Loucy (cell line): ENCODE results near the gene TMEM243.

Experiments used
- EZH2phosphoT487 ChIP-seq: fragments of 200-600 bp; IDR thresholded peaks from 2 replicates; pipeline ENCODE4 v1.6.1; 2018; ENCODE audit warnings: antibody characterized with exemption, mild to moderate bottlenecking, moderate library complexity, borderline replicate concordance
- TF ChIP-seq, protein P1 (sequence below): fragments of 200-600 bp; sonication (generic); conservative IDR thresholded peaks from 2 replicates; pipeline ENCODE4 v1.5.1; 2014; ENCODE audit warnings: mild to moderate bottlenecking, antibody characterized with exemption, low read length

DNA sequence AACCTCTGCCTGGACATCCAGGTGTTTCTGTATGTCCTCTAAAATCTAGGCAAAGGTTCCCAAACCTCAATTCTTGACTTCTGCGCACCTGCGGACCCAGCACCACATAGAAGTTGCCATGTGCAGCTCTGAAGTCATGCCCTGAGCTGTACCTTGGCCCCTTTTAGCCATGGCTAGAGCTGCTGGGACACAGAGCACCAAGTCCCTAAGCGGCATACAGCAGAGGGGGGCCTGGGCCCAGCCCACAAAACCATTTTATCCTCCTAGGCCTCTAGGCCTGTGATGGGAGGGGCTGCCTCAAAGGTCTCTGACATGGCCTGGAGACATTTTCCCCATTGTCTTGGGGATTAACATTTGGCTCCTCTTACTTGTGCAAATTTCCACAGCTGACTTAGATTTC is 14.6 kb downstream of the TMEM243 start:
- TF ChIP-seq, protein P1, sequence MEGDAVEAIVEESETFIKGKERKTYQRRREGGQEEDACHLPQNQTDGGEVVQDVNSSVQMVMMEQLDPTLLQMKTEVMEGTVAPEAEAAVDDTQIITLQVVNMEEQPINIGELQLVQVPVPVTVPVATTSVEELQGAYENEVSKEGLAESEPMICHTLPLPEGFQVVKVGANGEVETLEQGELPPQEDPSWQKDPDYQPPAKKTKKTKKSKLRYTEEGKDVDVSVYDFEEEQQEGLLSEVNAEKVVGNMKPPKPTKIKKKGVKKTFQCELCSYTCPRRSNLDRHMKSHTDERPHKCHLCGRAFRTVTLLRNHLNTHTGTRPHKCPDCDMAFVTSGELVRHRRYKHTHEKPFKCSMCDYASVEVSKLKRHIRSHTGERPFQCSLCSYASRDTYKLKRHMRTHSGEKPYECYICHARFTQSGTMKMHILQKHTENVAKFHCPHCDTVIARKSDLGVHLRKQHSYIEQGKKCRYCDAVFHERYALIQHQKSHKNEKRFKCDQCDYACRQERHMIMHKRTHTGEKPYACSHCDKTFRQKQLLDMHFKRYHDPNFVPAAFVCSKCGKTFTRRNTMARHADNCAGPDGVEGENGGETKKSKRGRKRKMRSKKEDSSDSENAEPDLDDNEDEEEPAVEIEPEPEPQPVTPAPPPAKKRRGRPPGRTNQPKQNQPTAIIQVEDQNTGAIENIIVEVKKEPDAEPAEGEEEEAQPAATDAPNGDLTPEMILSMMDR, result no peak
- TF ChIP-seq EZH2phosphoT487, result no peak
